ENCODE results near the gene ITGA1. TPM values are rescaled to one million over a fixed set of nuclear protein-coding genes. Genes with fewer than 3 reads are reported as not detected.
A peak's percentile ranks its signal among the peaks of the same experiment; 100 is the strongest.

The ITGA1 gene
- total and polyA plus RNA-seq, 2 of the 13 experiments (the other 11 are each of a cell fraction or from before 2014, with no cell fraction given) = 23.1 to 28.6 TPM

- no peak; the same call in 1 of the 2 replicates for TF ChIP-seq FOXP4 (CRISPR knock-in tag; IDR thresholded peaks at IDR 0.05)
- no peak for TF ChIP-seq ZNF362 (CRISPR knock-in tag; IDR thresholded peaks at IDR 0.05; ENCODE audit: borderline replicate concordance)
- TF ChIP-seq ZNF766 (CRISPR knock-in tag; IDR thresholded peaks at IDR 0.05; ENCODE audit: borderline replicate concordance) = no peak
- peak; percentile 30 for TF ChIP-seq HDAC1 (CRISPR knock-in tag; IDR thresholded peaks at IDR 0.05)
- no peak for TF ChIP-seq ZHX2 (IDR thresholded peaks at IDR 0.05; ENCODE audit: low read depth)
- TF ChIP-seq ZHX2 (CRISPR knock-in tag; IDR thresholded peaks at IDR 0.05; ENCODE audit: borderline replicate concordance) = no peak
- TF ChIP-seq ZNF235 (CRISPR knock-in tag; IDR thresholded peaks at IDR 0.05; ENCODE audit: borderline replicate concordance) = no peak; the same call in 1 of the 2 replicates
- no peak for TF ChIP-seq SMYD3 (CRISPR knock-in tag; IDR thresholded peaks at IDR 0.05)
- TF ChIP-seq ZNF816 (CRISPR knock-in tag; IDR thresholded peaks at IDR 0.05; ENCODE audit: borderline replicate concordance) = no peak
- 0 out of 2 replicates have a peak, but pooled peaks have one; percentile 37 for TF ChIP-seq NR0B2 (CRISPR knock-in tag; IDR thresholded peaks at IDR 0.05)
- TF ChIP-seq ZNF501 (CRISPR knock-in tag; IDR thresholded peaks at IDR 0.05) = peak; percentile 84
- TF ChIP-seq TRAFD1 (CRISPR knock-in tag; IDR thresholded peaks at IDR 0.05; ENCODE audit: borderline replicate concordance) = no peak; the same call in 1 of the 2 replicates
- peak; percentile 59 for TF ChIP-seq ZFP41 (CRISPR knock-in tag; IDR thresholded peaks at IDR 0.05; ENCODE audit: borderline replicate concordance)
- TF ChIP-seq RBAK (CRISPR knock-in tag; IDR thresholded peaks at IDR 0.05) = no peak
- 0 out of 2 replicates have a peak, but pooled peaks have one; percentile 17 for TF ChIP-seq ZNF704 (CRISPR knock-in tag; IDR thresholded peaks at IDR 0.05; ENCODE audit: borderline replicate concordance)
These were observed 201.5 kb downstream of the ITGA1 start, which contains the start of gene ITGA2 (continued) for GRCh38 chr5:52989025-52989780.

Measured in HepG2 (cell line).